Spleen (tissue), 11 donors: ENCODE measurements around the gene FBLN1. TPM values are rescaled to one million over a fixed set of nuclear protein-coding genes. Genes with fewer than 3 reads are reported as not detected.

Source experiments
- DNase-seq: peaks from one replicate; pipeline ENCODE4 v3.0.0-alpha.2; 2020
- H3K27ac ChIP-seq, 8 donors: fragments of 200-600 bp; sonication (generic) in 7 of 8; 1 replicate in 4 of 8; 2 replicates in 4 of 8; pipeline versions ENCODE4 v1.5.0 to v1.8.0; 2016 to 2021; ENCODE audit warnings: inconsistent platforms in 4 of 8, mild to moderate bottlenecking in 4 of 8, moderate library complexity in 1 of 8
- H3K27me3 ChIP-seq, 7 donors: fragments of 200-600 bp; sonication (generic) in 6 of 7; replicated peaks in 1 of 7; 1 replicate in 4 of 7; 2 replicates in 3 of 7; pipeline versions ENCODE4 v1.5.0 to v1.8.0; 2016 to 2021; ENCODE audit warnings: inconsistent platforms in 3 of 7, mild to moderate bottlenecking in 1 of 7
- H3K36me3 ChIP-seq, 6 donors: fragments of 200-600 bp; sonication (generic) in 5 of 6; 1 replicate in 4 of 6; 2 replicates in 2 of 6; pipeline versions ENCODE4 v1.5.0 to v1.8.0; 2016 to 2021; ENCODE audit warnings: inconsistent platforms in 2 of 6
- H3K4me1 ChIP-seq, 6 donors: fragments of 200-600 bp; sonication (generic) in 5 of 6; 1 replicate in 3 of 6; 2 replicates in 3 of 6; pipeline versions ENCODE4 v1.5.0 to v1.8.0; 2016 to 2021; ENCODE audit warnings: inconsistent platforms in 3 of 6
- H3K4me3 ChIP-seq, 8 donors: fragments of 200-600 bp; sonication (generic) in 7 of 8; 1 replicate in 4 of 8; 2 replicates in 4 of 8; pipeline versions ENCODE4 v1.5.0 to v1.8.0; 2016 to 2021; ENCODE audit warnings: inconsistent platforms in 4 of 8, mild to moderate bottlenecking in 4 of 8, moderate library complexity in 2 of 8
- H3K9me3 ChIP-seq, 8 donors: fragments of 200-600 bp; sonication (generic) in 7 of 8; 1 replicate in 4 of 8; 2 replicates in 4 of 8; pipeline versions ENCODE4 v1.5.0 to v1.8.0; 2016 to 2021; ENCODE audit warnings: inconsistent platforms in 4 of 8
- POLR2A ChIP-seq, 3 donors: fragments of 450-650 bp; IDR thresholded peaks; one replicate each; pipeline ENCODE4 v1.5.1; 2017; ENCODE audit warnings: antibody characterized with exemption in 3 of 3, mild to moderate bottlenecking in 1 of 3
- POLR2AphosphoS5 ChIP-seq, 3 donors: sonication (generic); formaldehyde crosslinking; IDR thresholded peaks; one replicate each; pipeline ENCODE4 v1.5.1; 2017; ENCODE audit warnings: antibody characterized with exemption in 3 of 3
- WGBS, 5 donors: extraction: QIAGEN DNeasy Blood & Tissue Kit in 3 of 5; methylation state at CpG; one replicate each; pipeline versions ENCODE4 v1.1.5 to v1.1.7; 2013 to 2018; 5-methylcytosine and 5-hydroxymethylcytosine counted together
- intact Hi-C: fragments of 100-400 bp; cut with DNase I; formaldehyde crosslinking; loops from one replicate; pipeline ENCODE4 v1.15.0; 2023; ENCODE audit warnings: low total_unique reads
- polyA plus RNA-seq, 3 donors: library from polyadenylated mRNA; stranded (reverse); fragments of 200-250 nt; gene quantifications; one replicate each; pipeline ENCODE4 v1.2.1, GENCODE V29; 2013
- total RNA-seq, 7 donors: library from RNA; depleted of rRNA in 3 of 7; stranded (reverse); fragments of >200 nt in 3 of 7; fragmentation: NEBNext Ultra II Directional in 4 of 7; extraction: Animal tissue kit (Norgen Biotek cat#: 25700) in 4 of 7; gene quantifications; one replicate each; pipeline versions ENCODE4 v1.1.0 to v1.2.1, GENCODE V29; 2016 to 2021
- TF ChIP-seq, protein P1 (sequence below), 11 experiments: fragments of 200-600 bp in 7 of 11; fragments of 450-650 bp in 4 of 11; sonication (generic) in 4 of 11; IDR thresholded peaks in 8 of 11; conservative IDR thresholded peaks in 3 of 11; 1 replicate in 7 of 11; 2 replicates in 4 of 11; pipeline versions ENCODE4 v1.4.0 to v1.8.0; 2016 to 2021; ENCODE audit warnings: antibody characterized with exemption in 11 of 11, inconsistent platforms in 4 of 11, mild to moderate bottlenecking in 1 of 11
- donor health status: healthy with polysubstance abuse.
- donor health status: DM: no; HTN: no; CAD: no; lungs with moderate emphysema.
- donor health status: DM: no; HTN: no; CAD: no.
- donor health status: Bipolar disorder and iron deficiency.
- donor health status: healthy.
- donor health status: DM: no; HTN: no; CAD: no.
- donor health status: DM: yes; HTN: yes; CAD: no.

The FBLN1 gene
- total and polyA plus RNA-seq, 10 donors, result 1.9 to 20.3 (median 11.0) TPM

DNA sequence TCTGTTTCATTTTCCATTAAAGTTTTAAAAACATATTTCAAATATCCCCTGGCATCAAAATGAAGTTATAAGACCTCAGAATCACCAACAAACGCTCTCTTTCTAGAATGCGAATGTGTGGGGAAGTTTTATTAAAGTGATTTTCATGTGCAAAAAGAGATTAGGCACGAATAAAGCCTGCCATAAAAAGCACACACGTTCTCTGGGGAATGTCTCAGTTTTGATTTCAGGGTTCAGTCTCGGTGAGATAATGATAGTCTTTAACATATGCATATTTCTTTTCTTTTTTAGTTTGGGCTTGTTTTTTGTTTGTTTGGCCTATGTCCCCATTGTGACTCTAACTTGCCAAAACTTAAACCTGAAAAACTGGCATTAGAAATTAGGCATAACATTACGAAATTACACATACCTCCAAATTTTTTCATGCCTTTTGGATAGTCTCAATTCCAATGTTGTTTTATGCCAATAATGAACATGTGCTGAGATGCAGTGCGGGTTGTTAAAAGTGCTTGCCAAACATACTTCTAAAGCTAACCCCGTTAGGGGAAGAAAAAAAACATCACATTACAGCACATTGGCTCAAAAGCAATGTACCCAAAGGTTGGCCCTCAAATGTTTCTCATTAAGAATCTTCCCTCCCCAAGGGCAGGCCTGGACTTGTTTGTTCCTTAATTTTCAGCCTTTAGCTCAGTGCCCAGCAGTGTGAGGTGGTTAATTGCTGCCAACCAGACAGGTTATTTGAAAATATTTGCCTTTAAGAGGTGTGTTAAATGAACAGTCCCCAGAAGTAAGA, 33.2 kb upstream of the FBLN1 start:
- no peak for DNase-seq
- TF ChIP-seq, protein P1, sequence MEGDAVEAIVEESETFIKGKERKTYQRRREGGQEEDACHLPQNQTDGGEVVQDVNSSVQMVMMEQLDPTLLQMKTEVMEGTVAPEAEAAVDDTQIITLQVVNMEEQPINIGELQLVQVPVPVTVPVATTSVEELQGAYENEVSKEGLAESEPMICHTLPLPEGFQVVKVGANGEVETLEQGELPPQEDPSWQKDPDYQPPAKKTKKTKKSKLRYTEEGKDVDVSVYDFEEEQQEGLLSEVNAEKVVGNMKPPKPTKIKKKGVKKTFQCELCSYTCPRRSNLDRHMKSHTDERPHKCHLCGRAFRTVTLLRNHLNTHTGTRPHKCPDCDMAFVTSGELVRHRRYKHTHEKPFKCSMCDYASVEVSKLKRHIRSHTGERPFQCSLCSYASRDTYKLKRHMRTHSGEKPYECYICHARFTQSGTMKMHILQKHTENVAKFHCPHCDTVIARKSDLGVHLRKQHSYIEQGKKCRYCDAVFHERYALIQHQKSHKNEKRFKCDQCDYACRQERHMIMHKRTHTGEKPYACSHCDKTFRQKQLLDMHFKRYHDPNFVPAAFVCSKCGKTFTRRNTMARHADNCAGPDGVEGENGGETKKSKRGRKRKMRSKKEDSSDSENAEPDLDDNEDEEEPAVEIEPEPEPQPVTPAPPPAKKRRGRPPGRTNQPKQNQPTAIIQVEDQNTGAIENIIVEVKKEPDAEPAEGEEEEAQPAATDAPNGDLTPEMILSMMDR (IDR thresholded peaks at IDR 0.05 in 8 of 11, conservative IDR thresholded peaks at IDR 0.05 in 3 of 11), result no peak
- TF ChIP-seq POLR2A (IDR thresholded peaks at IDR 0.05) (no peak), POLR2AphosphoS5 (IDR thresholded peaks at IDR 0.05) (no peak)
- no peak overlapping the region for H3K27ac ChIP-seq
- no peaks in the 10 kb centered on the region for H3K36me3 ChIP-seq
- H3K4me1 ChIP-seq, result no peaks in the 10 kb centered on the region
- peaks cover 0 to 18% (median 6%) of the 10 kb centered on the region in 8 donors for H3K9me3 ChIP-seq
- no peak overlapping the region for H3K4me3 ChIP-seq
- 69 to 81% (median 77%) methylated on average over 8 of the region's 8 CpGs for WGBS, 5 donors
- H3K27me3 ChIP-seq, result peaks cover 0 to 3% (median 0%) of the 10 kb centered on the region in 7 donors
- intact Hi-C loops, result no loop called here

DNA sequence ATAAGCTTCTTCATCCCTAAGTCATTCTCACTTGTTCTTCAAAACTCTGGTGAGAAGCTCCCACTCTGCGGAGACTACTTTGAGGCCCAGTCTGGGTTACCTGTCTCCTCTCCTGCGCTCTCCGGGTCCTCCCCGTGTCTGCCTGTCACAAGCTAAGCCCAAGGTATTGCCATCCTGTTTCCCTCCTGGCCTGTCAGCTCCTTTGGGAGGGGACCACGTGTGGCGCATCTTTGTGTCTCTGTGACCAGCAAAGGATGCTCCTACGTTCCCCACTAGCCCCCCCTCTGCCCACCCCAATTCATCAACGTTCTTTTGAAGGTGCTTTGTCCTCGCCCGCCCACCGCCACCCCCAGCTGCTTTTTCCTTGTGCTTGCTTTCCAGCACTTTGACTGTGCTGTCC, 31.8 kb upstream of the FBLN1 start:
- TF ChIP-seq, protein P1 (IDR thresholded peaks at IDR 0.05 in 8 of 11, conservative IDR thresholded peaks at IDR 0.05 in 3 of 11), result no peak
- no peak for TF ChIP-seq POLR2AphosphoS5 (IDR thresholded peaks at IDR 0.05)
- TF ChIP-seq POLR2A (IDR thresholded peaks at IDR 0.05), result no peak
- peak; percentile 12 for DNase-seq
- intact Hi-C loops, result no loop called here
- H3K27me3 ChIP-seq, result peaks cover 0 to 5% (median 0%) of the 10 kb centered on the region in 7 donors
- H3K4me3 ChIP-seq, result no peak overlapping the region
- H3K9me3 ChIP-seq, result peaks cover 0 to 18% (median 6%) of the 10 kb centered on the region in 8 donors
- no peaks in the 10 kb centered on the region for H3K36me3 ChIP-seq
- H3K27ac ChIP-seq, result no peak overlapping the region
- WGBS, 5 donors, result 79 to 83% (median 83%) methylated on average over 11 of the region's 11 CpGs
- H3K4me1 ChIP-seq, result no peaks in the 10 kb centered on the region

DNA sequence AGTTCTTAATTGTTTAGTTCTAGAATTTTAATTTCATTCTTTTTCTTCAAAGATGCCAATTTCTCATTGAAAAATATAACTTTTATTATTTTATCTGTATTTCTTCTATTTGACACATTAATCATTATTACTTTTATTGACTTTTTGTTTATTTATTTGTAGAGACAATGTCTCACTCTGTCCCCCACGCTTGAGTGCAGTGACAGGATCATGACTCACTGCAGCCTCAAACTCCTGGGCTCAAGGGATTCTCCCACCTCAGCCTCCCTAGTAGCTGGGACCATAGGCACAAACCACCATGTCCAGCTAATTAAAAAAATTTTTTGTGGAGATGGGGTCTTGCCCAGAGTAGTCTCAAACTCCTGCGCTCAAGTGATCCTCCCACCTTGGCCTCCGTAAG, 30.3 kb upstream of the FBLN1 start:
- DNase-seq, result no peak
- Histone ChIP-seq H3K9me3 (peaks cover 0 to 5% (median 0%) of the 10 kb centered on the region in 8 donors), H3K4me1 (no peaks in the 10 kb centered on the region), H3K36me3 (no peaks in the 10 kb centered on the region), H3K27me3 (peaks cover 0 to 19% (median 0%) of the 10 kb centered on the region in 7 donors), H3K4me3 (no peak overlapping the region), H3K27ac (no peak overlapping the region)
- TF ChIP-seq POLR2A (IDR thresholded peaks at IDR 0.05) (no peak), POLR2AphosphoS5 (IDR thresholded peaks at IDR 0.05) (no peak)
- TF ChIP-seq, protein P1 (IDR thresholded peaks at IDR 0.05 in 8 of 11, conservative IDR thresholded peaks at IDR 0.05 in 3 of 11), result no peak
- WGBS, 5 donors, result 86 to 96% (median 93%) methylated on average over 3 of the region's 3 CpGs
- intact Hi-C loops, result no loop called here

DNA sequence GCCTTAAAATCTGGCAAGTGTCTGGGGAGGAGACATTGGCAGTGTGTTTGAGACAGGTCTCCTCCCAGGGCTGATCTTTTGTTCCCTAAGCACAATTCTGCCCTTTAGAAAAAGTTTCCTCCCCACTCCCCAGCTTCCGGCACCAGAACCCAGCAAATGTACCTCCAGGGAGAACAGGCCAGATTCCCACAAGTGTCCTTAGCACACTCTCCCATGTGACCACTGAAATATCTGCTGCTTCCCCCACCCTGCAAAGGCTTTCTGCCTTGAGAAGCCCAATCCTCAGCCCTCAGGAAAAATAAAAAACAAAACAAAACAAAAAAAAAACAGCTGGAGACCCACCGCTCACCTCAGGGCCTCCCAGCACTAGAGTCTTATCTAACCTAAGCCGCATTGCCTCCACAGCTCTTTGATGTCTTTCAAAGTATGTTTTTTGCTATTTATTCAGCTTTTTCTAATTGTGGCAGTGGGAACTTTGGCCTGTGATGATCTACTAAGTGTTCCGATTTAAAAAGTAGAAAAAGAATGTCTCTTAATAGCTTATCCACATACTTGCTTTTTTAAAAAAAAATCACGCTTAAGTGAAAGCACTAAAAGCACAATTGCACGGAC, 29.0 kb upstream of the FBLN1 start:
- intact Hi-C loops, result no loop called here
- peak; percentile 5 for DNase-seq
- Histone ChIP-seq H3K4me1 (no peaks in the 10 kb centered on the region), H3K36me3 (no peaks in the 10 kb centered on the region), H3K4me3 (no peak overlapping the region), H3K9me3 (no peaks in the 10 kb centered on the region), H3K27ac (peak overlapping the region in 3 of 8 donors; percentile 11 to 21 (median 12)), H3K27me3 (peaks cover 0 to 21% (median 0%) of the 10 kb centered on the region in 7 donors)
- TF ChIP-seq POLR2AphosphoS5 (IDR thresholded peaks at IDR 0.05) (no peak), POLR2A (IDR thresholded peaks at IDR 0.05) (no peak)
- TF ChIP-seq, protein P1 (IDR thresholded peaks at IDR 0.05 in 8 of 11, conservative IDR thresholded peaks at IDR 0.05 in 3 of 11), result no peak
- 71 to 88% (median 82%) methylated on average over 6 of the region's 6 CpGs for WGBS, 5 donors
